Adrenal gland (tissue), 12 donors: Measurements from ENCODE around the gene MARCHF3. TPM values are rescaled to one million over a fixed set of nuclear protein-coding genes. Genes with fewer than 3 reads are reported as not detected.

Experiments used
- DNase-seq, 7 donors: peaks; one replicate each; pipeline ENCODE4 v3.0.0-alpha.2; 2019 to 2020
- H3K27ac ChIP-seq, 5 donors: fragments of 200-600 bp; sonication (generic) in 4 of 5; 1 replicate in 3 of 5; 2 replicates in 2 of 5; pipeline versions ENCODE4 v1.5.1 to v1.8.0; 2016 to 2020; ENCODE audit warnings: mild to moderate bottlenecking in 1 of 5
- H3K27me3 ChIP-seq: fragments of 200-600 bp; 2 replicates; pipeline ENCODE4 v1.8.0; 2021
- H3K36me3 ChIP-seq, 2 donors: fragments of 200-600 bp; replicated peaks in 1 of 2; 1 replicate in 1 of 2; 2 replicates in 1 of 2; pipeline versions ENCODE4 v1.5.1 to v1.8.0; 2018 to 2022
- H3K4me1 ChIP-seq, 2 donors: fragments of 200-600 bp; replicated peaks in 1 of 2; 1 replicate in 1 of 2; 2 replicates in 1 of 2; pipeline versions ENCODE4 v1.5.1 to v1.8.0; 2018 to 2021
- H3K4me3 ChIP-seq, 4 donors: fragments of 200-600 bp; sonication (generic) in 3 of 4; one replicate each; pipeline ENCODE4 v1.5.1; 2016 to 2018
- H3K9me3 ChIP-seq, 3 donors: fragments of 200-600 bp; sonication (generic) in 1 of 3; replicated peaks in 1 of 3; 1 replicate in 2 of 3; 2 replicates in 1 of 3; pipeline versions ENCODE4 v1.5.1 to v1.8.0; 2016 to 2021
- CTCF ChIP-seq, 6 experiments: fragments of 450-650 bp in 4 of 6; fragments of 200-600 bp in 2 of 6; sonication (generic) in 1 of 6; IDR thresholded peaks; 1 replicate in 5 of 6; 2 replicates in 1 of 6; pipeline versions ENCODE4 v1.5.1 to v1.8.0; 2016 to 2021; ENCODE audit warnings: antibody characterized with exemption in 6 of 6, mild to moderate bottlenecking in 2 of 6, moderate library complexity in 1 of 6
- POLR2A ChIP-seq, 2 donors: fragments of 450-650 bp; IDR thresholded peaks; one replicate each; pipeline ENCODE4 v1.6.1; 2017; ENCODE audit warnings: antibody characterized with exemption in 2 of 2, mild to moderate bottlenecking in 2 of 2, moderate library complexity in 1 of 2
- WGBS, 4 donors: extraction: QIAGEN DNeasy Blood & Tissue Kit in 2 of 4; methylation state at CpG; one replicate each; pipeline versions ENCODE4 v1.1.5 to v1.1.7; 2013 to 2017; 5-methylcytosine and 5-hydroxymethylcytosine counted together
- intact Hi-C, 2 donors: fragments of 100-400 bp; cut with DNase I; formaldehyde crosslinking; loops; one replicate each; pipeline versions ENCODE4 v1.14.1 to v1.15.0; 2022 to 2023
- polyA plus RNA-seq, 3 donors: library from polyadenylated mRNA; stranded (reverse); fragments of 200-250 nt in 2 of 3; fragments of 350-450 nt in 1 of 3; fragmentation: Illumina TruSeq in 1 of 3; extraction: RNeasy Lipid Tissue Mini Kit (QIAGEN cat#74804) in 1 of 3; gene quantifications; one replicate each; pipeline ENCODE4 v1.2.3, GENCODE V29; 2013 to 2014
- total RNA-seq, 9 donors: library from RNA; depleted of rRNA in 4 of 9; stranded (reverse); fragments of >200 nt in 4 of 9; fragments of 120-200 nt in 1 of 9; fragmentation: NEBNext Ultra II Directional in 1 of 9; extraction: Animal tissue kit (Norgen Biotek cat#: 25700) in 1 of 9; gene quantifications; one replicate each; pipeline versions ENCODE4 v1.1.0 to v1.2.4, GENCODE V29; 2013 to 2023
- donor health status: healthy with polysubstance abuse.
- donor health status: Bipolar disorder and iron deficiency.
- donor health status: DM: yes; HTN: yes; CAD: no.
- donor health status: DM: no; HTN: no; CAD: no.
- donor health status: DM: no; HTN: no; CAD: no.
- donor health status: DM: yes; HTN: yes; CAD: no.

Gene MARCHF3
- total and polyA plus RNA-seq, 12 donors, result 3.9 to 48.9 (median 12.2) TPM

- intact Hi-C loops, result no loop called here
- no peaks in the 10 kb centered on the region for H3K27me3 ChIP-seq
Measured at GRCh38 chr5:126866851-126867636, 163.3 kb downstream of the MARCHF3 start.

GRCh38 chr5:126865299-126865698 is 165.1 kb downstream of the MARCHF3 start:
- intact Hi-C loops, result no loop called here
- H3K4me1 ChIP-seq, result no peaks in the 10 kb centered on the region
- TF ChIP-seq CTCF (IDR thresholded peaks at IDR 0.05), result no peak
- TF ChIP-seq POLR2A (IDR thresholded peaks at IDR 0.05), result no peak
- H3K4me3 ChIP-seq, result no peak overlapping the region
- no peaks in the 10 kb centered on the region for H3K36me3 ChIP-seq
- WGBS, 4 donors, result 32 to 66% (median 54%) methylated on average over 3 of the region's 3 CpGs
- no peak for DNase-seq
- H3K27me3 ChIP-seq, result no peaks in the 10 kb centered on the region
- no peaks in the 10 kb centered on the region for H3K9me3 ChIP-seq
- H3K27ac ChIP-seq, result no peak overlapping the region

More at GRCh38 chr5:126866851-126867636, 163.3 kb downstream of the MARCHF3 start:
- Histone ChIP-seq H3K4me3 (no peak overlapping the region), H3K27ac (no peak overlapping the region), H3K9me3 (no peaks in the 10 kb centered on the region), H3K4me1 (no peaks in the 10 kb centered on the region), H3K36me3 (no peaks in the 10 kb centered on the region)
- 77 to 84% (median 81%) methylated on average over 7 to 8 of the region's 8 CpGs for WGBS, 4 donors
- peak in 4 of 7 donors; percentile 29 to 63 (median 32) for DNase-seq
- TF ChIP-seq POLR2A (IDR thresholded peaks at IDR 0.05) (no peak), CTCF (IDR thresholded peaks at IDR 0.05) (no peak)

- intact Hi-C loops, result no loop called here
- no peaks in the 10 kb centered on the region for H3K4me1 ChIP-seq
- no peaks in the 10 kb centered on the region for H3K9me3 ChIP-seq
- no peak overlapping the region for H3K27ac ChIP-seq
- WGBS, 4 donors, result 89 to 94% (median 92%) methylated on average over 22 of the region's 22 CpGs
- TF ChIP-seq CTCF (IDR thresholded peaks at IDR 0.05), result no peak
- no peak for TF ChIP-seq POLR2A (IDR thresholded peaks at IDR 0.05)
- DNase-seq, result no peak
- no peaks in the 10 kb centered on the region for H3K27me3 ChIP-seq
- H3K36me3 ChIP-seq, result no peaks in the 10 kb centered on the region
- H3K4me3 ChIP-seq, result no peak overlapping the region
Measured at GRCh38 chr5:126864042-126864688, 166.2 kb downstream of the MARCHF3 start.

- Histone ChIP-seq H3K36me3 (no peaks in the 10 kb centered on the region), H3K27me3 (no peaks in the 10 kb centered on the region), H3K4me3 (no peak overlapping the region), H3K4me1 (no peaks in the 10 kb centered on the region), H3K27ac (no peak overlapping the region), H3K9me3 (no peaks in the 10 kb centered on the region)
- DNase-seq, result no peak
- 92 to 96% (median 95%) methylated on average over 4 of the region's 4 CpGs for WGBS, 4 donors
- TF ChIP-seq POLR2A (IDR thresholded peaks at IDR 0.05) (no peak), CTCF (IDR thresholded peaks at IDR 0.05) (no peak)
- intact Hi-C loops, result no loop called here
Measured at GRCh38 chr5:126863402-126863801, 167.0 kb downstream of the MARCHF3 start.
